ENCODE data around the gene UTF1.

The UTF1 gene

GRCh38 chr10:133196936-133197758 lies 32.9 kb upstream of the UTF1 start:
- DNase-seq (ENCODE audit: low read depth in 1 of 2, low spot score in 1 of 2), result no peak

GRCh38 chr10:133197786-133198185 lies 32.2 kb upstream of the UTF1 start:
- DNase-seq (ENCODE audit: low read depth in 1 of 2, low spot score in 1 of 2), result no peak

DNA sequence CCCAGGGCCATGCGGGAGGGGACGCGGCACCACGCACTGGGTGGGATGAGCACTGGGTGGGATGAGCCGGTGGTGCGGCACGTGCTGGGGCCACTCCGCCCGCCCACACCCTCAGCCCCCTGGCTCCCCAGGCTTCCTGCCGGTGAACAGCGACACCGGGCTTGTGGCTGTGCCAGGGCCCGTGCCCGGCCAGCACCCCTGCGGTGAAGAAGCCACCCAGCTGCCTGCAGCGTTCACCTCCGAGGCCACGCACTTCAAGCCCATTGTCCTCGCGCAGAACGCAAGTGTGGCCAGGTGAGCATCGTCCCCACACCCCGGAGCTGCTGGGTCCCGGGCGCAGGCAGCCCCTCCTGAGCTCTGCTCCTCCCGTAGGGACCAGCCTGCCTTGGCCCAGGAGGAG lies 31.8 kb upstream of the UTF1 start:
- DNase-seq (ENCODE audit: low read depth in 1 of 2, low spot score in 1 of 2), result no peak

GRCh38 chr10:133198621-133199487 lies 31.2 kb upstream of the UTF1 start:
- DNase-seq (ENCODE audit: low read depth in 1 of 2, low spot score in 1 of 2), result no peak

DNA sequence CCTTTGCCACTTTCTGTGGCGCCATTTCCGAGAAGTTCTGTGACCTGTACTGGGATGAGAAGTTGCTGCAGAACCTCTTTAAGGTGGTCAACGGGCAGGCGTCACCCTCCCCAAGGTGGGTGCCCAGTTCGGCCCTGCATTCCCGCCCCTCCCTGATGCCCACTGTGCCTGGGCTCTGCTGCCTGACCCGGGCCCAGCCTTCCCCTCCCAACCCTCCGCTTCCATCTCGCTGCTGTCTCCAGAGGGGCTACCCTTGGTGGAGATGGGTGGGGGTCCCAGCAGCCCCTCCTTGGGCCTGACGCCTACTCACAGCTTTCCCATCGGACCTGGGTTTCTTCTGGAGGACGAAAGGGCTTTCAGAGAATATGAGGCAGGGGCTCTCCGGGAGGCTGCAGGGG lies 30.5 kb upstream of the UTF1 start:
- no peak for DNase-seq (ENCODE audit: low read depth in 1 of 2, low spot score in 1 of 2)

GRCh38 chr10:133199992-133200611 lies 29.9 kb upstream of the UTF1 start:
- DNase-seq (ENCODE audit: low read depth in 1 of 2, low spot score in 1 of 2), result no peak

DNA sequence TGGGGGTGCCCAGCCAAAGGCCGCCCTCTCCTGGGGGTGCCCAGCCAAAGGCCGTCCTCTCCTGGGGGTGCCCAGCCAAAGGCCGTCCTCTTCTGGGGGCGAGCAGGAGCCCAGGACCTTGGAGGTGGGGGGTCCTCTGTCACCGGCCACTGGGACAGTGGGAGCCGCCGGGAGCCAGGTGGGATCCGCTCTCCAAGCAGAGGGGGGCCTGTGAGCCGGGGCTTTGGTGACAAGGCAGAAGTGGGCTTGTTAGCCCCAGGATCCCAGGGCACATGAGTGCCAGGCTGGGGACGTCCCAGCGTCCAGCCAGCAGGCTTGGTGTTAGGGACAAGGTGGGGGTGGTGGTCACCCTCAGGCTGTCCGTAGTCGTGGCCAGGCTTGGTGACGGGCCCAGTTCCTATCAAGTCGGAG lies 29.4 kb upstream of the UTF1 start:
- DNase-seq (ENCODE audit: low read depth in 1 of 2, low spot score in 1 of 2), result no peak

GRCh38 chr10:133201151-133201947 lies 28.7 kb upstream of the UTF1 start:
- no peak for DNase-seq (ENCODE audit: low read depth in 1 of 2, low spot score in 1 of 2)

DNA sequence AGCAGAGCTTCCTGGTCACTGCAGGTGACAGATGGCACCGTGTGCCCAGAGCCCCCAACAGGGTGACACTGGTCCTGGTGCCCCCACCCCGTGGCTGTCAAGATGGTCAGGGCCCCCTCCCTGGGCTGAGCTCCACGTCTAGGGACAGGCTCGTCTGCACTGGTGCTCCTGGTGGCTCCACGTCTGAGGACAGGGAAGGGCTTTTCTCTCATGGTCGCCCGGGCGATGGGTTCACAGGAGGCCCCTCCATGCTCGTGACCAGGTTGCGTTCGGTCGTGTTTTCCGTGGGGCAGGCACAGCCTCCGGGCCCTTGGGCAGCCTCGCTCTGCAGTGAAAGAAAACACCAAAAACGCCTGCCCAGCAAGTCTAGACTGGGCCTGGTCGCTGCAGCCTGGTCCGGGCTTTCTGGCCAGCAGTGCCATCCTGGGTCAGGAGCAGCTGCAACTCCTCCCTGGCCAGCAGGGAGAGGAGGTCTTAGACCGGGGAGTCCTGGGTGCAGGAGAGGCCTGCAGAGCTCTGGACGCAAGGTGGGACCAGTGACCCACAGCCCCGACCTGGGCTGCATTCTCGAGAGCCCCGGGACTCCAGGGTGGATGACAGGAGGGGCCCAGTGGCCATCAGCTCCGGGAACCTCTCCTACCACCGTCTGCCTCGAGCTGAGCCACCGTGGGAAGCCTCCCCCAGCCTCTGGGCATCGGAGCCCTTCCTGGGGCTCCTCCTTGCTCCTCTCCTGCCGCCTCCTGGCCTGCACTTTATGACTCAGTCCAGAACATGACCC lies 27.9 kb upstream of the UTF1 start:
- DNase-seq (ENCODE audit: low read depth in 1 of 2, low spot score in 1 of 2), result no peak

GRCh38 chr10:133202778-133203651 lies 27.0 kb upstream of the UTF1 start:
- no peak for DNase-seq (ENCODE audit: low read depth in 1 of 2, low spot score in 1 of 2)

DNA sequence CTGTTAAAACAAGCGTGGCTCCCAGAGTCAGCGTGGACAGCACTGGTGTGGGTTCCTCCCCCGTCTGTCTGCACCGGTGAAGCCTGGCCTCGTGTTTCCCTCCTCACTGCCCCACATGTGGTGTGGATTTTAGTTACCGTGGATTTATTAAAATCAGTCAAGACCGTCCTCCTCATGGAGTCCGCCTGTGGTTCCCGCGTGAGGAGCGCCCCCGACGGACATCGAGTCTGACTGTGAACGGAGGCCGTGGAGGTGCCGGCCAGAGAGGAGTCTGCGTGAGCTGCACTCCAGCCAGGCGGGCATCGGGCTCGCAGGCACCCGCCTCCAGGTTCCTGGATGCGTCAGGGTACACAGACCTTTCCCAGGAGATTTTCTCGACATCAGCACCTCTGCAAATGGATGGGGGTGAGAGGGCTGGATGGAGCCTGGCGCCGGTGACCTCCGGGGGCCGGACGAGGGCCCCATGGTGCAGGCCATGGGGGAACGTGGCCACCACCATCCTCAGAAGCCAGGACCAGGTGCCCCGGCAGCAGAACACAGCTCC lies 26.3 kb upstream of the UTF1 start:
- no peak for DNase-seq (ENCODE audit: low read depth in 1 of 2, low spot score in 1 of 2)

DNA sequence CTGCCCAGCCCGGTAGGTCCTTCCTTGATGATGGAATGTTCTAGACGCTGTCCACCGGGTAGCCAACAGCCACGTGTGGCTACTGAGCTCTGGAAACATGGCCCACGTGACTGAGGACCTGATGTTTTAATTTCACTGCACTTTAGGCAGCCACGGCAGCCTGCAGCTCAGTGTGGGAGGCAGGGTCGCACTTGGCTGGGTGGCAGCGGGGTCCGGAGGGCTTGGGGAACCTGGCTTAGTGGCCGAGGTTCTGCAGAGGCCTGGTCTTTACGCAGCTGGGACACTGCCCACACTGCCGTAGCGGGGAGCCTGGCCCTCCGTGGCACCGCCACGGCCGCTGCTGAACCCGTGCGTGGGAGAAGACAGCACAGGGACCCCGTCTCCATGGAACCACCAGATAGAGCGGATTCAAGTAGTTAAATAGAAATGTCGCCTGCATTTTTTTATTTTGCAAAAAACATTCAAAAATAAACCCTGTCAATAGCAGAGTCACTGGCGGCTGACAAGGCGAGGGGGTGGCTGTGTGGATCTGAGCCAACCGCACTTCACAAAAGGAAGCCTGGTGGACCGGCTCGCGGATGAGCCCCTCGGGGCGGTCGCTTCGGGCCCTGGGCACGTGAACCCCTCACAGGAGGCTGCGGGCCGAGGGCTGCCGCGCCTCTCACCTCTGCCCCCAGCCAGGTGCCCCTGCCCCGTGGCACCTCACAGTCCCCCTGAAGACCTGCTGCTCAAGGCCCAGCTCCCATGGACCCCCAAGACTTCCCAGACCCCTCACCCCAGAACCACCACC lies 25.6 kb upstream of the UTF1 start:
- no peak for DNase-seq (ENCODE audit: low read depth in 1 of 2, low spot score in 1 of 2)

DNA sequence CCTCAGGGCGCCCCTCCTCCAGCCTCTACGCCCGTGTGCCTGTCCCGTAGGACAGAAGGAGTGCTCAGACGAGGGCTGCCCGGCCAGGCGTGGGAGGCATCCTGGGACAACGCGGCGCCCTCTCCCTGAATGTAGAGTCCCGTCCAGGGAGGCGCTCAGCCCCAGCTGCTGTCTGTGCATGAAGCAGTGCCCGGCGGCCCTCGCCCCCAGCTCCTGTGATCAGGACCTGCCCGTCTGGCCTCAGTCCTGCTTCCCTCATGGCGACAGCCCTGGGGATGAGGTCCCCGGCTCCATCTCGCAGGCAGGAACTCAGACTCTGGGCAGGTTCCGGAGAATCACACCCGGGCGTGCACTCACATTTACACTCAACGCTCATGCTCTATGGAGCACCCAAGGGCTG lies 24.9 kb upstream of the UTF1 start:
- DNase-seq (ENCODE audit: low read depth in 1 of 2, low spot score in 1 of 2), result no peak

DNA sequence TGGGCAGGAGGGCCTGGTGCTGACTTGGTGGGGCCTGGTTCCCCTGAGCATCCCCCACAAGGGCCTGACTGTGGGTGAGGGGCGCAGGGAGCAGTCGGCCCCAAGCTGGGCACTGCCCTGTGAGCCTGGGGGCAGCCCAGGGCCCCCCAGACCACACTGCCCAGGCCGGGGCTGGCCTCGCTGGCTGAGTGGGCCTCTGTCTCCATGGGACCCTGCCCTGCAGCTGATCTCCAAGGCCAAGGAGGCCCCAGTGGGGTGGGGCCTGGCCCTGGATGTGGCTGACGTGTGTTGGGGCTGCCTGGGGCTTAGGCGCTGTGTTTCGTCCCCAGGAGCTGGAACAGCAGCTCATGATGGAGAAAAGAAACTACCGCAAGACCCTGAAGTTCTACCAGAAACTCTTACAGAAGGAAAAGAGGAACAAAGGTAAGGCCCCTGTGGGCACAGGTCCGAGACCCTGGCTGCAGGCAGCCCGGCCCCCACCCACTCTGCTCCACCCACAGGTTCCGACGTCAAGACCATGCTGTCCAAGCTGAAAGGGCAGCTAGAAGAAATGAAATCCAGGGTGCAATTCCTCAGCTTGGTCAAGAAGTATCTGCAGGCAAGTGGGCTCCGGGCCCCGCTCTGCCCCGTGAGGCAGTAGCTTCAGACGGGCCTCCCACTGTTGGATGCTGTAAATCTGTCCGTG lies 23.5 kb upstream of the UTF1 start:
- DNase-seq (ENCODE audit: low read depth in 1 of 2, low spot score in 1 of 2), result no peak

- DNase-seq (ENCODE audit: low read depth in 1 of 2, low spot score in 1 of 2), result no peak
Measured at GRCh38 chr10:133207041-133207600, 22.9 kb upstream of the UTF1 start.

GRCh38 chr10:133207627-133208026 lies 22.4 kb upstream of the UTF1 start:
- DNase-seq (ENCODE audit: low read depth in 1 of 2, low spot score in 1 of 2), result no peak

DNA sequence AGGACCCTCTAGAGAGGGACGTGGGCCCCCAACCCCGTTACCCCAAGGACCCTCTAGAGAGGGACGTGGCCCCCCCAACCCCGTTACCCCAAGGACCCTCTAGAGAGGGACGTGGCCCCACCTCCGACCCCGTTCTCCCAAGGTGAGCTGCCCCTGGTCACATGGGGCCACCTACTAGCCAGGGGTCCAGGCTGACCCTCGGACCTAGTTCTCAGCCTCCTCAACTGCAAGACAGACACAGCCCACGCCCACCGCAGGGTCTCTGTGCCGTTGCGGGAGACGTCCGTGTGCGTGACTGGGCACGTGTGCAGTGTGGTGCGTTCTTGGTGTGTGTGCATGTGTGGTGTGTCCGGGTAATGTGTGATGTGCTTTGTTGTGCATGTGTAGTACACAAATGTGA lies 21.6 kb upstream of the UTF1 start:
- DNase-seq (ENCODE audit: low read depth in 1 of 2, low spot score in 1 of 2), result no peak
